GM18502 (cell line): ENCODE results near the gene GPC5.
A peak's percentile ranks its signal among the peaks of the same experiment; 100 is the strongest.

Experiments used
- ATAC-seq: cut with Tn5 transposase; IDR thresholded peaks from one replicate; pipeline ENCODE4 v1.9.1; 2021; ENCODE audit warnings: mild to moderate bottlenecking; ENCODE audit not compliant: unreplicated experiment, poor library complexity

The GPC5 gene

GRCh38 chr13:91531646-91532045, 133.2 kb downstream of the GPC5 start:
- no peak for ATAC-seq

DNA sequence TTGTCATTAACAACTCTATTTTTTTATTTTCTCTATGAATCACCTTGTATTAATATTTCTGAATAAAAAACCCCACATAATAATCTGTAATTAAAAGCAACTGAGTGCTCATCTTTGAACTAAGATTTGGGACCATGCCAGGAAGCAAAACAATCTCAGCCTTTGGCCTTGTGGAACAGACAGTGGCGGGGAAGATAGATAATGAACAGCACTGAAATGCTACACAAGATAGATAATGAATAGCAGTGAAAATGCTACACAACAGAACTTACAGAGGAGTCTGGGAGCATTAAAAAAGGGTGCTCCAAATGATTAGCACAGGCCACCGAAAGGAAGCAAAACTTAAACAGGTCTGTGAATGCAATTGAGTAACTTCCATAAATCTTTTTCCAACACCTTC, 134.9 kb downstream of the GPC5 start:
- ATAC-seq = no peak

- ATAC-seq = no peak
Measured at GRCh38 chr13:91534996-91535395, 136.6 kb downstream of the GPC5 start.

DNA sequence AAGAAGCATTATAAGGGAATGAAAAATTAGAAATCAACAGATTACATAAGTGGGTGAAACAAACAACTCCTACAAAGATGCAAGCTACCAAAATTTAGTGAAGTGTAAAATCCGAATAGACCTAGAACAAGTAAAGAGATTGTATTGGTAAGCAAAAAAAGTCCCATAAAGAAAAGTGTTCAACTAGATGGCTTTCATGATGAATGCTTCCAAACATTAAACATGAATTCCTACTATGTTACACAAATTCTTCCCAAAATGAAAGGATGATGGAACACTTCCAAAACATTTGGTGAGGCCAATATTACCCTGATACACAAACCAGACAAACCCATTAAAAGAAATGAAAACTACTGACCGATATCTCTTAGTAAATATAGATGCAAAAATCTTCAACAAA, 139.0 kb downstream of the GPC5 start:
- ATAC-seq = no peak

DNA sequence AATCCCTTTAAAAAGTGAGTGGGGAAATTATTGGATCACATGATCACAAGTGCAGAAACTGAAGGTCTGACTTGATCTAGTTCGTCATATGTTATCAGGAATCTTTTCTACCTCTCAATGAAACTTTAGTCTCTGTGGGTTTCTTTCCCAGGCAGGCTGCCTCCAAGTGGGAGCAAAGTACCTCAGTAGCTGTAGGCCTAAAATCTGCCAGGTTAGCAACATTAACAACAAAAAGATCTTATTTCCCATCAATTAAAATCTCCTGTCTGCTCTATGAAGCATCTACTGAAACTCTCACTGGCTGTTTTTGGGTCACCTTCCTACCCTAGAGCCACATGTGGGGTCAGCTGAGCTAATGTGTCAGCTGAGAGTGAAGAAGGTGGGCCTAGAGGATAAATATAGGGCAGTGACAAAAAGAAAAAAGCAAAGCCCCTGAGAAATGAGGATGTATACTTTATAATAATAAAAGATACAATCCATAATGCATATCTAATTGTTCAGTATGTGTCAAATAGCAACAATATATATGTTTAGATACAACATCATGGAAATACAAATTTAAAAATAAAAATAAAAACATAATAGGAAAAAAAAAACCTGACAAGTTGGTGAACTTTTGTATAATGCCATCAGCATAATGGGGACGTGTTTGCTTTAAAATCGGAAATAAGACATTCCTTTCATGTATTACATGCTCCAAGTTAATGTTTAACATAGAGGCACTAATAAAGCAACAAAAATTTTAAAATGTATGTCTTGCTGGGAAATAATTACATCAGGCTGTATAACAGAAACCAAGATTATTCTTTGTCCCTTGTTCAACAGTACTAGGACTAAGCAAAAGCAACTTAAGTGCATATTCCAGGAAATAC, 141.1 kb downstream of the GPC5 start:
- no peak for ATAC-seq

GRCh38 chr13:91540158-91540736, 141.8 kb downstream of the GPC5 start:
- no peak for ATAC-seq

GRCh38 chr13:91544723-91545122, 146.3 kb downstream of the GPC5 start:
- no peak for ATAC-seq

GRCh38 chr13:91546900-91547299, 148.5 kb downstream of the GPC5 start:
- ATAC-seq = peak; percentile 65

- ATAC-seq = no peak
Measured at GRCh38 chr13:91553584-91553983, 155.2 kb downstream of the GPC5 start.

GRCh38 chr13:91554101-91554500, 155.7 kb downstream of the GPC5 start:
- no peak for ATAC-seq

DNA sequence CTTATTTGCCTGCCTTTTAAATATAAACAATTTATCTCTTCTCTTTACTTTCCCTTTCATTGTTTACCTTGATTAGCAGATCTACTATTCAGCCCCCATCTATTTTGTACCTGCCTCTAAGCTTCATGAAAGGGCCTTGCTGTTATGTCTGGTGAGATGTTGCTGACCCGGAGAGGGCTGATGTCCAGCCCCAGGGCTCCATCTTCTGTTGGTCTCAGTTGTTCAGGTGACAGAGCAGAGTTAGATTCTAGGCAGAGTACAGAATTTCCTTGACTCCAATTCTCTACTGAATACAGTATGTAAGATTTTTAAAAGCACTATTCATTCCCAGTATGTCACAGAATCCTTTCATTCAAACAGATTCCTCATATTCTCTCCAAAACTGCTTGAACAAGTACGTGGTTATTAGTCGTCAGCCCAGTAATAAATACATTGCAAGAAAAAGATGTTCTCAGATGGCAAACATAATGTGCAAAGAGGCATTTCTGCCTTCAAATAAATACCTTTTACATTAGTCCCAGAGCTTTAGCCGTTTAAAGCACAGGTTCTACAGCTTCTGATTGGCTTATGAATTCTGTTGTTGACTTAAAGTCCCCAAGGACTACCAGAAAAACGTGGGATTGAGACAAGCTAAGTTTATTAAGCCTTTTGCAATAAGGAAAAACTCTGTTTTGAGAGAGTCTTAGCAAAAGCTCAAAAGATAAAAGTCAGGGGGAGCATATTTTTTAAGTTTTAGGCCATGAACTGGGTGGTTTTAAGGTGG, 159.1 kb downstream of the GPC5 start:
- ATAC-seq = no peak

GRCh38 chr13:91563799-91564198, 165.4 kb downstream of the GPC5 start:
- ATAC-seq = no peak

DNA sequence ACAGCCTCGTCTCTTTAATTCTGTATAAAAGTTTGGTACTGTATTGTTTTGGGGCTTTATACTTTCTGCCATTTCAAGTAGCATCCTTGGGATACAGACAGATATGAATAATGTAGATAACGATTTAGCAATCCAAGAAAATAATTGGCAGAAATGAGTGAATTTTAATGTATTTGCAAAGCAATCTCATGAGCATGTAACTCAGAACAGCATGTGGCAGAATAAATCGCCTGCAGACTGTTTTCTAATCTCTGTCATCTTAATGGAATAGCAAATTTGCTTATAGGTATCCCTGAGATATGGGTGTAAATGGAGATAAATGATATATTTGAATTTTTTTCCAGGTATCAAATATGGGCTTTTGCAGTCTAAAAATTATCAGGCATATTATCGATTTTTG, 166.0 kb downstream of the GPC5 start:
- ATAC-seq = no peak

DNA sequence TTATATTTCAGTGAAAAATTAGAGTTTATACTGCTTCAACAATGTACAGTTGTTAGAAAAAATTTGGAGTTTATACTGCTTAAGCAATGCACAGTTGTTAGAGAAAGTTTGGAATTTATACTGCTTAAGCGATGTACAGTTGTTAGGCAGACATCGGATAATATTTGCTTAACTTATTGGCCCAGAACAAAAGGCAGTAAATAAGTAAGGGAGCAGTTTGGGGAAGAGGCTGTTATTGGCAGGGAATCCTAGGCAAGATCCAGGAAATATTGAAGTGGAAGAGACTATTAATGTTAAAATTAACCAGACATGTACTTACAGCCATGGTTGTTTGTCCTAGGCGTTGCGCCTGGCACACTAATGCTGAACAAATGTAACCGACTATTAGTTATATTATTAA, 166.9 kb downstream of the GPC5 start:
- ATAC-seq = no peak

GRCh38 chr13:91567485-91568207, 169.2 kb downstream of the GPC5 start:
- ATAC-seq = no peak

GRCh38 chr13:91571681-91572080, 173.3 kb downstream of the GPC5 start:
- no peak for ATAC-seq

DNA sequence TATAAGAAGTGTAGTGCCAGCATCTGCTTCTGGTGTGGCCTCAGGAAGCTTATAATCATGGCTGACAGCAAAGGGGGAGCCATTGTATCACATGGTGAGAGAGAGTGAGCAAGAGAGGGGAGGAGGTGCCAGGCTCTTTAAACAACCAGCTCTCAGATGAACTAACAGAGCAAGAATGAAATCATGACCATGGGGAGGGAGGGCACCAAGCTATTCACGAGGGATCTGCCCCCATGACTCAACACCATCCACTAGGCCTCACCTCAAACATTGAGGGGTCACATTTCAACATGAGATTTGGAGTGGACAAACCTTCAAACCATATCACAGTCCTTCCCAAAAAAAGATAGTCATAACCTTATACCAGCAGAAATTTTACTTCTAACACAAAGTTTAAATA, 174.0 kb downstream of the GPC5 start:
- no peak for ATAC-seq

- no peak for ATAC-seq
Measured at GRCh38 chr13:91572944-91573598, 174.7 kb downstream of the GPC5 start.

- ATAC-seq = no peak
Measured at GRCh38 chr13:91574766-91575165, 176.3 kb downstream of the GPC5 start.

- ATAC-seq = peak; percentile 46
Measured at GRCh38 chr13:91576590-91576989, 178.2 kb downstream of the GPC5 start.
